Stimulated activated naive B cell treated with anti-CD40 and anti-IgM and Interleukin-4, amounts not matched to agents 10 μg/mL and 1 μg/mL and 100 μg/mL, for 72 hours (primary cell): ENCODE measurements around the gene SCLT1.
A peak's percentile ranks its signal among the peaks of the same experiment; 100 is the strongest.

ENCODE experiments used
- ATAC-seq, 2 donors: fragments of 150-1000 bp; cut with Tn5 transposase; replicated peaks; 2 replicates each; pipeline ENCODE4 v1.10.0; 2021; ENCODE audit warnings: moderate library complexity in 1 of 2
- DNase-seq: peaks from one replicate; pipeline ENCODE4 v3.0.0; 2021
- H3K27ac Mint-ChIP-seq: one replicate; pipeline ENCODE4 v1.8.0; 2022; ENCODE audit warnings: mild to moderate bottlenecking, mixed read lengths
- H3K27me3 Mint-ChIP-seq, 2 donors: one replicate each; pipeline ENCODE4 v1.8.0; 2022; ENCODE audit warnings: mixed read lengths in 2 of 2
- H3K36me3 Mint-ChIP-seq, 2 donors: one replicate each; pipeline ENCODE4 v1.8.0; 2022; ENCODE audit warnings: mixed read lengths in 2 of 2, mild to moderate bottlenecking in 1 of 2
- H3K4me1 Mint-ChIP-seq, 2 donors: one replicate each; pipeline ENCODE4 v1.8.0; 2022; ENCODE audit warnings: mixed read lengths in 2 of 2, mild to moderate bottlenecking in 1 of 2
- H3K4me3 Mint-ChIP-seq, 2 donors: one replicate each; pipeline ENCODE4 v1.8.0; 2022; ENCODE audit warnings: mild to moderate bottlenecking in 2 of 2, mixed read lengths in 2 of 2, moderate library complexity in 1 of 2
- H3K9me3 Mint-ChIP-seq, 2 donors: one replicate each; pipeline ENCODE4 v1.8.0; 2022; ENCODE audit warnings: mixed read lengths in 2 of 2, mild to moderate bottlenecking in 1 of 2

The SCLT1 gene

DNA sequence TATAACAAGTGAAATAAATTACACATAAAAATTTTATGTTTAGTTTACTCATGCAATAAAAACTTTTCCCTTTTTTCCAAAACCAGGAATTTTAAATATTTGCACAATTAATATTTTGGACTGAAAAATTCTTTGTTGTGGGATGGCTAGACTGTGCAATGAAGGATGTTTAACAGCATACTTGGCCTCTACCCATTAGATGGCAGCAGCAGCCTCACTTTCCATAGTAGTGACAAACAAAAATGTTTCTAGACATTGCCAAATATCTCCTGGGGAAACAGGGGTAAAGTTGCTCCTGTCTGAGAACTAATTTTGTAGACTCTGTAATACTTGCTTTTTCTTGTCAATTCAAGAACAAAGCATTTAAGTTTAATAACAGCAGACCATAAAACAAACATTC, 49.8 kb downstream of the SCLT1 start:
- no peaks in the 10 kb centered on the region for H3K27me3 Mint-ChIP-seq
- H3K36me3 Mint-ChIP-seq = peaks cover 3 to 15% of the 10 kb centered on the region in 2 donors
- DNase-seq = no peak
- H3K27ac Mint-ChIP-seq = no peak overlapping the region
- no peak overlapping the region for H3K4me3 Mint-ChIP-seq
- no peak for ATAC-seq
- H3K4me1 Mint-ChIP-seq = peaks cover 0 to 5% of the 10 kb centered on the region in 2 donors
- H3K9me3 Mint-ChIP-seq = peaks cover 0 to 4% of the 10 kb centered on the region in 2 donors

- Mint-ChIP-seq H3K27ac (no peak overlapping the region), H3K4me1 (no peaks in the 10 kb centered on the region), H3K27me3 (no peaks in the 10 kb centered on the region), H3K9me3 (no peaks in the 10 kb centered on the region), H3K36me3 (peaks cover 8 to 25% of the 10 kb centered on the region in 2 donors), H3K4me3 (no peak overlapping the region)
- ATAC-seq = no peak
- DNase-seq = no peak
These were observed 52.9 kb downstream of the SCLT1 start for GRCh38 chr4:129040471-129040870.

GRCh38 chr4:129037093-129037492, 56.2 kb downstream of the SCLT1 start:
- Mint-ChIP-seq H3K9me3 (no peaks in the 10 kb centered on the region), H3K27me3 (no peaks in the 10 kb centered on the region), H3K4me1 (no peaks in the 10 kb centered on the region), H3K36me3 (peaks cover 12 to 29% of the 10 kb centered on the region in 2 donors), H3K27ac (no peak overlapping the region), H3K4me3 (no peak overlapping the region)
- no peak for ATAC-seq
- DNase-seq = no peak

GRCh38 chr4:129014566-129015509, 78.5 kb downstream of the SCLT1 start:
- Mint-ChIP-seq H3K9me3 (peaks cover 28 to 34% of the 10 kb centered on the region in 2 donors), H3K4me3 (no peak overlapping the region), H3K4me1 (no peaks in the 10 kb centered on the region), H3K27ac (peak overlapping the region; percentile 68), H3K27me3 (no peaks in the 10 kb centered on the region), H3K36me3 (peaks cover 31 to 43% of the 10 kb centered on the region in 2 donors)
- DNase-seq (no peak), ATAC-seq (no peak)

DNA sequence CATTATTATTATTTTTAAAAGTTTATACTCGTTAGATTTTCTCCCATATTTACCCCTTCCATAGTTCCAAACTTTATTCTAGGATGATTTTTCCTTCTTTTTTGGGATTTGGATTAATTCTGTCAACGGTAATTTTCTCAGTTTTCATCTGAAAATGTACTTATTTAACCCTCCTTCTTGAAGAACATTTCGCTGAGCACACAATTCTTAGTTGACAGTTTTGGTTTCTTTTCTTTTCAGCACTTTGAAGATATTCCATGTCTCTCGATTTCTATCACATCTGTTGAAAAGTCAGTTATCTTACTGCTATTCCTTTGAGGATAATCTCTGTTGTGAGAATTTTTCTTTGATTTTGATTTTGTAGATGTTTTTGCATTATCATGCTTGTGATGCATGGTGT, 85.2 kb downstream of the SCLT1 start:
- Mint-ChIP-seq H3K9me3 (peaks cover 30 to 38% of the 10 kb centered on the region in 2 donors), H3K4me1 (no peaks in the 10 kb centered on the region), H3K36me3 (peaks cover 14 to 20% of the 10 kb centered on the region in 2 donors), H3K27ac (no peak overlapping the region), H3K4me3 (no peak overlapping the region), H3K27me3 (no peaks in the 10 kb centered on the region)
- DNase-seq (no peak), ATAC-seq (no peak)

- no peaks in the 10 kb centered on the region for H3K4me1 Mint-ChIP-seq
- H3K27ac Mint-ChIP-seq = no peak overlapping the region
- no peak overlapping the region for H3K4me3 Mint-ChIP-seq
- no peak for DNase-seq
- ATAC-seq = no peak
- H3K9me3 Mint-ChIP-seq = peaks cover 10 to 11% of the 10 kb centered on the region in 2 donors
- no peaks in the 10 kb centered on the region for H3K27me3 Mint-ChIP-seq
- H3K36me3 Mint-ChIP-seq = peaks cover 44 to 61% of the 10 kb centered on the region in 2 donors
These were observed 106.4 kb downstream of the SCLT1 start for GRCh38 chr4:128986908-128987307.

DNA sequence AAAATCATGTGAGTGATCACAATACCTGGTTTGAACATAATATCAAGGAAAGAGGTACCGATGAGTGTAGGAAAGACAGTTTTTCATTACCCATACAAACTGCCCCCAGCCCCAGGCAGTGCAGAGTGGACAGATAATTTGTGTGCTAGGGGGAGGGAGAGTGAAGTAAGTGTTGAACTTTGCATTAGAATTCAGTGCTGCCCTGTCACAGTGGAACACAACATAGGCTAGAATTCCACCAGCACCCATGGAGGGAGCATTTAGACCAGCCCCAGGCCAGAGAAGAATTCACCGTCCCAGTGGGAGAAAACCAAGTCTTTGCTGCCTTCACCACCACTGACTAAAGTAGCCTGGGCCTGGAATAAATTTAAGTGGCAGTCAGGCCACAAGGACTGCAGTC, 107.3 kb downstream of the SCLT1 start:
- no peak for DNase-seq
- H3K9me3 Mint-ChIP-seq = peaks cover 8 to 11% of the 10 kb centered on the region in 2 donors
- no peak overlapping the region for H3K27ac Mint-ChIP-seq
- no peak for ATAC-seq
- H3K27me3 Mint-ChIP-seq = no peaks in the 10 kb centered on the region
- peaks cover 42 to 61% of the 10 kb centered on the region in 2 donors for H3K36me3 Mint-ChIP-seq
- H3K4me3 Mint-ChIP-seq = no peak overlapping the region
- H3K4me1 Mint-ChIP-seq = no peaks in the 10 kb centered on the region

GRCh38 chr4:128983771-128984485, 109.4 kb downstream of the SCLT1 start:
- no peak for ATAC-seq
- no peak overlapping the region for H3K27ac Mint-ChIP-seq
- DNase-seq = no peak
- H3K9me3 Mint-ChIP-seq = peaks cover 5% of the 10 kb centered on the region in 2 donors
- H3K4me1 Mint-ChIP-seq = no peaks in the 10 kb centered on the region
- H3K27me3 Mint-ChIP-seq = no peaks in the 10 kb centered on the region
- peaks cover 28 to 43% of the 10 kb centered on the region in 2 donors for H3K36me3 Mint-ChIP-seq
- H3K4me3 Mint-ChIP-seq = no peak overlapping the region

GRCh38 chr4:128981377-128981776, 112.0 kb downstream of the SCLT1 start:
- H3K36me3 Mint-ChIP-seq = peaks cover 8 to 18% of the 10 kb centered on the region in 2 donors
- DNase-seq (no peak), ATAC-seq (no peak)
- H3K9me3 Mint-ChIP-seq = no peaks in the 10 kb centered on the region
- no peak overlapping the region for H3K27ac Mint-ChIP-seq
- no peak overlapping the region for H3K4me3 Mint-ChIP-seq
- no peaks in the 10 kb centered on the region for H3K27me3 Mint-ChIP-seq
- H3K4me1 Mint-ChIP-seq = no peaks in the 10 kb centered on the region

GRCh38 chr4:128980816-128981326, 112.5 kb downstream of the SCLT1 start:
- DNase-seq (no peak), ATAC-seq (no peak)
- H3K27me3 Mint-ChIP-seq = no peaks in the 10 kb centered on the region
- H3K4me1 Mint-ChIP-seq = no peaks in the 10 kb centered on the region
- H3K27ac Mint-ChIP-seq = no peak overlapping the region
- H3K9me3 Mint-ChIP-seq = no peaks in the 10 kb centered on the region
- H3K36me3 Mint-ChIP-seq = peaks cover 7 to 13% of the 10 kb centered on the region in 2 donors
- no peak overlapping the region for H3K4me3 Mint-ChIP-seq

DNA sequence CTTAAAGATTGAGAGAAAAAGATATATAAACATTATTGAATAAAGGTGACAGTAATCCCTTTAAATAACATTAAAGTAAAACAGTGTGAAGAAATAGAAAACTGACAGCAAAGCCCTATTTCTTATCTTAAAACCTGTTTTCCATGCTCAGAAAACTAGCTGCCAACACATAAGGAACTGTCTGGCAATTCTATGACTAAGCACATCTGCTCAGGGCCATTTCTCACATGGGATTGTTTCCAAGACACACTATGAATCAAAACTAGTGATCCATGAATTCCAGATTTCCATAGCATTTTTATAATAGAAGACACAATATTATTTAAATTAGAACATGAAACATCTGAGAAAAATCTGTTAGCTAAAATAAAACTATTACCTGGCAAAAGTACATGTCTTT, 113.4 kb downstream of the SCLT1 start:
- ATAC-seq = no peak
- no peak for DNase-seq
- no peak overlapping the region for H3K27ac Mint-ChIP-seq
- no peaks in the 10 kb centered on the region for H3K9me3 Mint-ChIP-seq
- H3K4me3 Mint-ChIP-seq = no peak overlapping the region
- peaks cover 7 to 10% of the 10 kb centered on the region in 2 donors for H3K36me3 Mint-ChIP-seq
- no peaks in the 10 kb centered on the region for H3K27me3 Mint-ChIP-seq
- H3K4me1 Mint-ChIP-seq = no peaks in the 10 kb centered on the region

DNA sequence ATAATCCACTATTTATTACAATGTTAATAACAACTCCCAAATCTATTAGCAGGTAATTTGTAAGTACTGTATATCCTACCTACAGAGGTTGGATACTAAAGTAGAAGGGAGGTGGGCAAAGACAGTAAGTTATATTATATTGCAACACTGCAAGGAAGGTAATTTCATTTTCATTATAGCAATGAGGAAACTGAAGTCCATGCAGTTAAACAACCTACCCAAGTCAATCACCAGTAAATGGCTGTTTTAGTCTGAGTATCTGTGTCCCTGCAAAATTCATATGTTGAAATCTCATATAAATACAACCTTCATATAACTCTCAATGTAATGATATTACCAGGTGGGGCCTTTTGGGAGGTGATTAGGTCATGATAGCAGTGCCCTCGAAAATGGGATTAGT, 114.4 kb downstream of the SCLT1 start:
- no peaks in the 10 kb centered on the region for H3K9me3 Mint-ChIP-seq
- H3K4me3 Mint-ChIP-seq = no peak overlapping the region
- ATAC-seq (no peak), DNase-seq (no peak)
- H3K36me3 Mint-ChIP-seq = peaks cover 5 to 7% of the 10 kb centered on the region in 2 donors
- no peaks in the 10 kb centered on the region for H3K4me1 Mint-ChIP-seq
- no peak overlapping the region for H3K27ac Mint-ChIP-seq
- no peaks in the 10 kb centered on the region for H3K27me3 Mint-ChIP-seq

DNA sequence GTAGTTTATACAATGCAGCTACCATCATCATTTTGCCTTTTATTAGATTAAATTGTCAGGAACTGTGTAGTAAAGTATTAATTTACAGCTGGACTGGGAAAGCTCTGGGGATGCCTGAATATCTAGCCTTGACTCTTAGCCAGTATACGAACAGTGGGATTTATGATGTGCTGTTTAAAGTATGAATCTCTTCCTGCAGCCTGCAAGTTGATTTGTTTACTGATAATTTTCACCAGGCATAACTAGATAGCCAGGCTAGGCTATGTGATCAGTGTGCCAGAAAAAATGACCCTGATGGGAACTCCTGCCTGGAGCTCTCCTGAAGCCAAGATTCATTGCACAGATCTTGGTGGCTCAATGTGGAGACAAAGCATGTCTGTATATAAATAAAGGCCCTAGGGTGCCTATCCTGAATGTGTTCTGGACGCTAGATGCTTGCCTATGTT, 119.2 kb downstream of the SCLT1 start:
- no peak overlapping the region for H3K4me3 Mint-ChIP-seq
- no peaks in the 10 kb centered on the region for H3K4me1 Mint-ChIP-seq
- peaks cover 1 to 8% of the 10 kb centered on the region in 2 donors for H3K36me3 Mint-ChIP-seq
- H3K27ac Mint-ChIP-seq = no peak overlapping the region
- ATAC-seq = no peak
- no peaks in the 10 kb centered on the region for H3K27me3 Mint-ChIP-seq
- DNase-seq = no peak
- no peaks in the 10 kb centered on the region for H3K9me3 Mint-ChIP-seq

DNA sequence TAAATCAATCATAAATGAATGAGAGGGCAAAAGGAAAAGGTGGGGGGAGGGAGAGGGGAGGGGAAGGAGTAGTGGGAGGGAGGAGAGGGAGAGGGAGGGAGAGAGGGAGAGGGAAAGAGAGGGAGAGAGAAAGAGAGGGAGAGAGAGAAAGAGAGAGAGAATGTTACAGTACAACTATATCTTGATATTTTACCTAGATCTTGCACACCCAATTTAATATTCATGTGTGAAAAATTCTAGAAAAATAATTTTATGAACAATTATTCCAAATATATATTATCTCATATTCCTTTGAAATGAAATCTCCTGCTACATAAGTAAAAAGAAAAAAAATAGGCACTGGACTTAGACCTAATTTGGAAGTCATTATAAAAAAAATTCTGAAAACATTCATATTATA, 120.0 kb downstream of the SCLT1 start:
- no peak overlapping the region for H3K27ac Mint-ChIP-seq
- peaks cover 5 to 15% of the 10 kb centered on the region in 2 donors for H3K36me3 Mint-ChIP-seq
- ATAC-seq (no peak), DNase-seq (no peak)
- no peaks in the 10 kb centered on the region for H3K9me3 Mint-ChIP-seq
- no peaks in the 10 kb centered on the region for H3K27me3 Mint-ChIP-seq
- H3K4me1 Mint-ChIP-seq = no peaks in the 10 kb centered on the region
- no peak overlapping the region for H3K4me3 Mint-ChIP-seq
